Activated CD4-positive, alpha-beta T cell treated with anti-CD3 and anti-CD28 coated beads, Interleukin-2, amount 50 U/mL, for 1 hour (primary cell): ENCODE data around the gene PRODH.
"Not testable (repeated sequence)": the region's sequence is repeated elsewhere in the genome, so short reads cannot be mapped to it uniquely, and the experiment has no call there.

Source experiments
- DNase-seq: peaks from one replicate; pipeline ENCODE4 v3.0.0-alpha.2; 2020

PRODH gene, protein sequence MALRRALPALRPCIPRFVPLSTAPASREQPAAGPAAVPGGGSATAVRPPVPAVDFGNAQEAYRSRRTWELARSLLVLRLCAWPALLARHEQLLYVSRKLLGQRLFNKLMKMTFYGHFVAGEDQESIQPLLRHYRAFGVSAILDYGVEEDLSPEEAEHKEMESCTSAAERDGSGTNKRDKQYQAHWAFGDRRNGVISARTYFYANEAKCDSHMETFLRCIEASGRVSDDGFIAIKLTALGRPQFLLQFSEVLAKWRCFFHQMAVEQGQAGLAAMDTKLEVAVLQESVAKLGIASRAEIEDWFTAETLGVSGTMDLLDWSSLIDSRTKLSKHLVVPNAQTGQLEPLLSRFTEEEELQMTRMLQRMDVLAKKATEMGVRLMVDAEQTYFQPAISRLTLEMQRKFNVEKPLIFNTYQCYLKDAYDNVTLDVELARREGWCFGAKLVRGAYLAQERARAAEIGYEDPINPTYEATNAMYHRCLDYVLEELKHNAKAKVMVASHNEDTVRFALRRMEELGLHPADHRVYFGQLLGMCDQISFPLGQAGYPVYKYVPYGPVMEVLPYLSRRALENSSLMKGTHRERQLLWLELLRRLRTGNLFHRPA

DNA sequence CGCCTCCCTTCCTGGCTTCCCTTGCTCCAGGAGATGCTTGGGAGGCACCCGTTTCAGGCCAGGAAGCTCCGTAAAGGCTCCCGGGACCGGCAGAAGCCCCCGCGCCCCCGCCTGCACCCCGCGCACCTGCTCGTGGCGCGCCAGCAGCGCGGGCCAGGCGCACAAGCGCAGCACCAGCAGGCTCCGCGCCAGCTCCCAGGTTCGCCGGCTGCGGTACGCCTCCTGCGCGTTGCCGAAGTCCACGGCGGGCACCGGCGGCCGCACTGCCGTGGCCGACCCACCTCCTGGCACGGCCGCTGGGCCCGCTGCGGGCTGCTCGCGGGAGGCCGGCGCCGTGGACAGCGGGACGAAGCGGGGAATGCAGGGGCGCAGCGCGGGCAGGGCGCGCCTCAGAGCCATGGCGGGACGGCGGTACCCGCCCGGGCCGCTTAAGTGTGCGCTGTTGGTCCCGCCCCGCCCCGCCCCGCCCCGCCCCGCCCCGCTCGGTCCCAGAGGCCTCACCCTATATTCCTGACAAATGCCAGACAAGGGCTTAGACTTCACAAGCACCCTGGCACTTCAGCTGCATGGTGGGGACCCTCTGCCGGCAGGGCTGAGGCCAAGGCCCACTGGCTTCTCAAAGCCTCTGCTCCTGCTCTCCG, at the start of gene PRODH:
PRODH (minus strand) TSS at position 405 of the 641 bp plus-strand sequence; CDS start at position 399, 6 bp downstream.
- DNase-seq: no peak

DNA sequence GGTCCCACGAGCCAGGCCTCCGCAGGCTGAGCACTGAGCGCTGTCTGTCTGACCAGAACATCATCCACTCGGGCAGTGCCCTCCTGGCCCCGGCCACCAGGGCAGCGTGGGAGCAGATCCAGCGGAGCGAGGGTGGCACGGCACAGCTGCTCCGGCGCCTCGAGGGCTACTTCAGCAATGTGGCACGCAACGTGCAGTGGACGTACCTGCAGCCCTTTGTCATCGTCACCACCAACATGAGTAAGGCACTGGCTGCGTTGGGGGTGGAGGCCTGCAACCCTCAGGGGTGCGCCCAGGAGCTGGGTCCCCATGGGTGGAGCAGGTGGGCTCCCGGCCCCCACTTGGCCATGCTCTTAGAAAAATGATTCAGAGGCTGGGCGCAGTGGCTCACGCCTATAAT, 49.7 kb upstream of the PRODH start:
- no peak for DNase-seq

DNA sequence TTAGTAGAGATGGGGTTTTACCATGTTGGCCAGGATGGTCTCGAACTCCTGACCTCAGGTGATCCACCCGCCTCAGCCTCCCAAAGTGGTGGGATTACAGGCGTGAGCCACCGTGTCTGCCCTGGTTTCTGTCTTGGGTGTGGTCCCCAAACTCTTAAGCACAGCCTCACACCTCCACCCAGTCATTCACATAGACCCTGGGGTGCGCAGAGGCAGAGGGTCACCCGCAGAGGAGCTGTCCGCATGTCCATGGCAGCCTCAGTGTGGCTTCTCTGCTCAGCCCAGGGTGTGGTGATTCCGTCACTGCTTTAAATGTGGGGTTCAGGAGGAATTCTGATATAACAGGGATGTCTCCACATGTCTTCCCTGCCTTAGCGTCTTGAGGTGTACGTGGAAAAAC, 48.5 kb upstream of the PRODH start:
- no peak for DNase-seq

DNA sequence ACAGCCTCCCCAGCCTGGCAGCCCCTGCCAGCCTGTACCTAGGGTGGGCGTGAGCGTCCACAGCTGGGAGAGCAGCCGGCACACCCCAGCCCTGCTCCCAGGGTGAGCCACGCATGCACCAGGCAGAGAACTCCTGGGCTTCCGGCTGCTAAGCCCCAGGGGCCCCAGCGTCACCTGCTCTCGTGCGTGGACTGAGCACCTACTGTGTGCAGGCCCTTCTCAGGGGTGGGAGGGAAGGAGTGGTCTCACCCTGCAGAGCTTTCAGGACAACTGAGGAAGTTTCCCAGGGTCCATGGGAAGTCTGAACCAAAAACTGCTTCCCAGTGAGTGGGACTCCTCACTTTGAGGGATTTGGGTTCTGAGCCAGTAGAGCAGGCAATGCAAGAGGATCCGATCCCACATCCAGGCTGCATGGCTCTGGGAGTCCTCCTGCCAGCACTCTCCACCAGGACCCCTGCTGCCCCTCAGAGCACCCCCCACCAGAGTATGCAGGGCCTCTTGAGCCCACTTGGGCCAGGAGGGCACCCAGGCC, 47.1 kb upstream of the PRODH start:
- no peak for DNase-seq

DNA sequence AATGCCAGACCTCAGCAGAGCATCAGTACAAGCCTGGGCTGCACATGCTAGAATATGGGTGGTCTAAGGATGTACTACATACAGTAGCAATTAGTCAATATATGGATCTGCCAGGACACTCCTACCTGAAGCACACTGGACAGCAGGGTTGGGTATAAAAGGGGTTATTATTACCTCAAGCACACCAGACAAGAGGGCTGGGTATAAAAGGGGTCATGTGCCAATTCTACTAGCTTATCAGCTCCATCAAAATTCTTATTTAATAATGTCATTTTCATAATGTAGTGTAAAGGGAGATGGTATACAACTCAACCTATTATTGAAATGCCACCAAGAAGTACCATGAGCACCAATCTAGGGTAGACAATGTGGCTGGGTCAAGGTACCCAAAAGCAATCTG, 44.7 kb upstream of the PRODH start:
- DNase-seq: no peak

DNA sequence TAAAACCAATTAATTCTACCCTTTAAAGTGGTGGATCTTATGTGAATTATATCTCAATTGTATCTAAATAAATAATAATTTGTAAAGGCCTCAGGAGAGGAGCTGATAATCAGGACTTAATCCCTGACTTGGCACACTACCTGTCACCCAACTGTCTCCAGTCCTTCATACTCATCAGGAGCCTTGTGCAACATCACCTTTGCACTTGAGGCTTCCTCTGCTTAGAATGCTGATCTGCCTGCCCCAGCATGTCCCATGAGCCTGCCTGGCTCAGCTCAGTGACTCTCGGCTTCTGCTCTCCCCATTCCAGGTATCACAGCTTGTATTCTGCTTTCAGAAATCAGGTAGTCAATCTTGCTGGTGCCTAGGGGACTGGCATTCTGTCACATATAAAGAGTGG, 43.9 kb upstream of the PRODH start:
- no peak for DNase-seq

DNA sequence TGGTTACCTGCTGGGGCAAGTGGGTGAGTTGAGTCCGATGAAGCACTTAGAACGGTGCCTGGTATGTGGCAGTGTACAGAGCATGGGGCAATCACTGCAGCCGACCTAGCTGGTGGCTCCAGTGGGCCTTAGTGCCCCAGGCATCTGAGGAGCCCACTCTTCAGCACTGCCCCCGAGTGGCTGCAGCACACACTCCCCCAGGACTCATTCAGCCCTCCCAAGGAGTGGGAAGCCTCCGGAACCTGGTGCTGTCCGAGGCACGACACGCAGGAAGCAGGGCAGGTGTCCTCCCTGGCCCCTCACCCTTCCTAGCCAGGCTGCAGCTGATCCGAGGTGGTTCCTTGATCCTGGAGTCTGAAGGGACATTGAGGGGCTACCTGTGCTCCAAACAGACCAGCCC, 42.4 kb upstream of the PRODH start:
- DNase-seq: no peak

DNA sequence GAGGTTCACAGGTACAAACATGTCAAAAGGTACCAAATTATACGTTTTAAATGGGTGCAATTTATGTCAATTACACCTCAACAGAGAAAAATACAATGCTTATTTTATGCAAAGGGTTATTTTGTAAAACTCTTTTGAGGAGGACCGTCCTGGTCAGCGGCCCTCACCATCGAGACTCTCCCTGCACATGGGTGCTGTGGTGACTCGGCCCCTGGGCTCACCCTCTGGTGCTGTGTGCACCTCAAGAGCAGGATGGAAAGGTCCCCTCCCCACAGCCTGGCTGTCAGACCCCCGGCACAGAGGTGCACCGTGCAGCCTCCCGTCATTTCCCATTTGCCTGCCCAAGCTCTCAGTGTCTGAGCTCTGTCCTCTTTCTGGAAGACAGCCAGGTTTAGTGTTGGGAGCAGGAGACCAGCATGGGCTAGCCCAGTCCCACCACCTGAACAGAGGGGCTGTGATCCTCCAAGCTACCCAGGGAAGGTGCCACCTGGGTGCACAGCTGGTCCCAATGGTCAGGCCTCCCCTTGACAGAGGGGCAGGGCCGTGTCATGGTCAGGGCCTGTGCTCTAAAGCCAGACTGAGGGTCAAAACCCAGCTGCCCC, 41.8 kb upstream of the PRODH start:
- DNase-seq: no peak

DNA sequence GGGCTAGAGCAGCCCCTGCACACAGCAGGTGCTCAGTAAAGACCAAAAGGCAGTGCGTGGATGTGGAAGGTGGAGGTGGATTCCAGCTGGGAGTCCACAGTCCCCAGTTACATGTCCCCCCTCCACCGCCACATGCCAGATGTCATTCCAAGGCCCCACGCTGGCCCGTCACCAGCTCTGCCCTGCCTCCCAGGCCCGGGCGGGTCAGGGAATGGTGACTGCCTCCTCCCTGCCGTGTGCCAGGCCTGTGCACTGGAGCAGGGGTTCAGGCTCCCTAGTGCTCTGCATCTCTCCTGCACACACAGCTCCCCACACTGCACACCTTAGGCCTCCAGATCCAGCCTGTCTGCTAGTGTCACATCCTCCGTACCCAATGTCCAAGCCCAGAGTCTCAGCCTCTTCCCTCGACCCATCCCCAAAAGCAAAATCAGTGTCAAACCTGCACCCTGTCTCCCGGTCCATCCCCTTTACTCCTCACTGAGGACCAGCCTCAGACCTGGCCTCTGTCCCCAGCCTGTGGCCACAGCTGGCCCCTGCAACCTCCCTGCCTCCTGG, 40.2 kb upstream of the PRODH start:
- no peak for DNase-seq

DNA sequence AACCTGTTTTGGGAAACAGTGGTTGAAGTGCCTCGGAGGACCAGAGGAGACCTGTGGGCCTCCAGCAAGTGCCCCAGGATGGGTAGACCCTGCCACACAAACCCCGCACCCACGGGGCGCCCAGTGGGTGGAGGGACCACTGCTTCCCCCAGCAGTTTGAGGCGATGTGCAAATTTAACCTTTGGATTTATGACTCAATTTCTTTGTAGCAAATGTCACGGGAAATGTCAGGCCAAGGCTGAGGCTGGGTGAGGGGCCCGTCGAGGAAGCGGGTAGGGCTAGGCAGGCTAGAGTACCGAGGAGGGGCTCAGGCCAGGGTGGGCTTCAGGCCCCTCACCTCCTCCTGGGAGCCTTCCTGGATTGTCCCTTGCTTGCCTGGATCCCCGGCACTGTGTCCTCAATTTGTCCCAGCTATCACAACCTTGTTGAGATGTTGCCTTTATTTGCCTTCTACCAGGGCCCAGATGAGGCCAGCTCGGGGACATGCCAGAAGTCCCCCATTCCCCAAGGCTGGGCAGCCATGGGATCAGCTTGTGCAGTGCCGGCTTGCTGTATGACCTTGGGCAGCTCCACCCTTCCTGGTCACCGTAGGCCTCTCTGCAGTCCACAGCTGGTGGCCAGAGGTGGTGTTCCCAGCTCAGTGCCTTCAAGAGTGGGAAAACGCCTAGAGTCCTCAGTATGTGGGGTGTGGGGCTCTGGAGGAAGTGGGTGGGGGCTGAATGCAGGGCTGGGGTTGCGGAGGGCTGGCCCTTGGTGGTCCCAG, 39.5 kb upstream of the PRODH start:
- no peak for DNase-seq

DNA sequence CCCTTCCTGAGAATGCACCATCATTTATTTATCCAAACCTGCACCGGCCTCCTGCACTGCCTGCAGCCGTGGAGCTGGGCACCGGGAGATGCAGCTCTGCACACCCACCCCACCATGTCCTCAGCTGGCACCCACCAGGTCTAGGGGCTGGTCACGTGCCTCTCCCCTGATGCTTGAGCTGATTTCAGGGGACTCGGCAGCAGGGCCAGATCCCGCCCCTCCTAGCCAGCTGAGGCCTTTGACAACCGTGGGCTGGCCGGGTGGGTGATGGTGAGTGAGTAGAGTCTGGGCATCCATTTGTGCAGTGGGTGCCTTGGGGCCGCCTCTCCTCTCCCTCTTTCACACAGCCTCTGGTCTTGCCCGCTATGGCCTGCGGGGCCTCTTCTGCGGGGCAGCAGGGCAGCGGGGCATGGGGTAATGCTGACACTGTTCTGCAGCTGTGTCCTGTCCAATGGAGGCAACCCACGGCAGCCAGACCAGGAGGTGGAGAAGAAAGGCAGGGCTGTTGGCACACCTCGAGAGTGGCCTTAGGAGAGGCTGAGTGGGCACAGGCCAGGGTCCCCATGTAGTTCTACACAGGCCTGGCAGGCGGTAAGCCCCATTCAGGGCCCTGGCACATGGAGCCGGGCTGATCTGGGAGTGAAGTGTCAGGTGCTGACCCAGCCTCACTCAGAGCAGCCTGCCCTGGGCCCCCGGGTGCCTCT, 38.5 kb upstream of the PRODH start:
- no peak for DNase-seq

DNA sequence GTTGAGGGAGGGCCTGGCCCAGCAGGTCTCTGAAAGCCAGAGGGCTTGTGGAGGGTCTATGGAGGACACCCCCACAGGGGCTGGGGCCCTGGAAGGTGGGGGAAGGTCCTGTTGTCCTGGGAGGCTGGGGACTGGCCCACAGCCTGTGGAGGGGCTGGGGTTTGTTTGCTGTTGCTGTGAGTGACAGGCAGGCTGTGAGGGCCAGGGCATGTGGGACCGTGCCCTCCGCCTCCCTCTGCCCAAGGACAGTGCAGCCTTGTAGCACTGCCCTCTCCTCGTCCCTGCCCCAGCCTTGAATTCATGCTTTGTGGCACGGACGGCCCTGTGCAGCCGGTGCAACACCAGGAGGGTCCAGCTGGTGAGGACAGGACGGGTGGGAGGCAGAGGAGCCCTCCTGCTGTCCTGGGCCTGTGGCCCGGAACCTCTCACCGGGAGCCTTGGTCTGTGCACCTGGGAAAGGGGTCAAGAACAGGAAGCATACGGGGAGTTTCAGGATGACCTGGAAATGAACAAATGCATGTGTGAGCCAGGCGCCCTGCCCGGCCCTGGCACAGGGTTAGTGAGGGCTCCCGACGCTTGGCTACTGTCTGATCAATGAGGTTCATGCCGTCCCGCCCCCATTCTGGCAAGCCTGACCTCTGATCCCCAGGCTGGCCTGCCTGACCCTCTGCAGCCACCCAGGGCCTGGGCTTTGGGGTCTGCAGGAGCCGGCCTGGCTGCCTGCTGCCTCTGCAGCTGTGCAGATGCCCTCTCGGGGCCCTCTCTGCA, 37.4 kb upstream of the PRODH start:
- DNase-seq: no peak

DNA sequence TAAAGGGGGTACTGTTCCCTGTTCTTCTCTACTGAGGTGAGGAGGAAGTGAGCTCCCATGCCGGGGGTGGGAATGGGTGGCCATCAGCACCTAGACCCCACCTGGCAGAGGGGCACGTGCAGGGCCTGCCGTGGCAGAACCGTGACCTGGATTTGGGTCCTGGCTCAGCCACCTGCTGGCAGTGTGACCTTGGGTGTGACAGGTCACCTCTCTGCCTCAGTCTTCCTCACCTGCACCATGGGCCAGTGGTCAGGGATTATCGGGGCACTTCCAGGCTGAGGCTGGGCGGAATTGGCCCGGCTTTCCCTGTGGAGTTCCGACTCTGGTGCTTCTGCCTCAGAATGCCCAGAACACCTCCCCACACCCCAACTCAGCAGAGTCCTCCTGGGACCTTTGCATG, 36.5 kb upstream of the PRODH start:
- not testable (repeated sequence) for DNase-seq

DNA sequence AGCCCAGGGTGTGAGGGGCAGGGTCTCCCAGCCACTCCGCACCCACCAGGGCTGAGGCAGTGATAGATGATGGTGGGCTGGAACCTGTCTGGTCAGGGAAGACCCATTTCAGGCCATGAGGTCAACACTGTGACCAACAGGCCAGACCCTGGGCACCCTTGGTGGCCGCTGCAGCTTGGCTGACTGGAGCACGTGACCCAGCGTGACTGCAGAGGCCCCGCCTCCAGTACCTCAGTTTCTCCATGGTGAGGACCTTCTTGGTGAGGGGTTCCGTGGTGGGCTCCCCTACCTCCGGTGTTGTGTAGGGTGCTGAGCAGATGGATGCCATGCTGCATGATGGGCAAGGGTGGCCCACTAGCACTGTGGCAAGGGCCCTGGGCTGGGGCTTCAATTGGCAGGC, 35.9 kb upstream of the PRODH start:
- DNase-seq: not testable (repeated sequence)

DNA sequence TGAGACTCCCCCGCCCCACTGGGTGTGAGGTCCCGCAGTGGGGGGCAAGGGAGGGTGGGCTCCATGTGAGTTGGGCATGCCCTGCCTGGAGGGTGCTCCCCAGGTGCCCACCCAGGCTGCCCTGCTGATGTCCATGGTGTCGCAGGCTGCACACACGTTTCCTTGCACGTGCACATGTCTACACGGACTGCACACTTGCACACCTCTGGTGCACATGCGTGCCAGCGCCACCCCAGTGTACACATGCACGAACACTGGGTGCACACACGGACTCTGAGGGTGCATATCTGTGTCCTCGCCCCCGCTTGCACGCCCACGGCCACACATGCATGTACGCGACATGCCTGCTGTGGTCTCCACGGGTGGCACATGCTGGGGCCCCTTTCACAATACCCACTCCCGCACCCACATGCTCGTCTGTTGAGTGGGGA, 35.2 kb upstream of the PRODH start:
- DNase-seq: no peak

DNA sequence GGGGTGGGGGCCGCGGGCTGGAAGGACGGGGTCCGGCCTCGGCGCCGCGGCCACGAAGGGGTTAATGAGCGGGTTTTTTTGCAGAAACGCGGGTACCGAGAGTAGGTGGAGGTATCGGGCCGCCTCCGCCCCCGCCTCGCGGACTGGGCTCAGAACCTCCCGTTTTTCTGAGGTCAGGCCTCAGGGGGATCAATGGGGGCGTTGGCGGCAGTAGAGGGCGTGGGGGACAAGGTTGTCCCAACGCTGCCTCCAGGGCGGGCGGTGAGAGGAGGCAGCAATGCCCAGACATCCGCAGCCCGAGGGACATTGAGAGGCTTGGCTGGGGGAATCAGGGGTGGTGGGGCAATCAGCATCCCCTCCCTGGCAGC, 34.8 kb upstream of the PRODH start:
- no peak for DNase-seq

DNA sequence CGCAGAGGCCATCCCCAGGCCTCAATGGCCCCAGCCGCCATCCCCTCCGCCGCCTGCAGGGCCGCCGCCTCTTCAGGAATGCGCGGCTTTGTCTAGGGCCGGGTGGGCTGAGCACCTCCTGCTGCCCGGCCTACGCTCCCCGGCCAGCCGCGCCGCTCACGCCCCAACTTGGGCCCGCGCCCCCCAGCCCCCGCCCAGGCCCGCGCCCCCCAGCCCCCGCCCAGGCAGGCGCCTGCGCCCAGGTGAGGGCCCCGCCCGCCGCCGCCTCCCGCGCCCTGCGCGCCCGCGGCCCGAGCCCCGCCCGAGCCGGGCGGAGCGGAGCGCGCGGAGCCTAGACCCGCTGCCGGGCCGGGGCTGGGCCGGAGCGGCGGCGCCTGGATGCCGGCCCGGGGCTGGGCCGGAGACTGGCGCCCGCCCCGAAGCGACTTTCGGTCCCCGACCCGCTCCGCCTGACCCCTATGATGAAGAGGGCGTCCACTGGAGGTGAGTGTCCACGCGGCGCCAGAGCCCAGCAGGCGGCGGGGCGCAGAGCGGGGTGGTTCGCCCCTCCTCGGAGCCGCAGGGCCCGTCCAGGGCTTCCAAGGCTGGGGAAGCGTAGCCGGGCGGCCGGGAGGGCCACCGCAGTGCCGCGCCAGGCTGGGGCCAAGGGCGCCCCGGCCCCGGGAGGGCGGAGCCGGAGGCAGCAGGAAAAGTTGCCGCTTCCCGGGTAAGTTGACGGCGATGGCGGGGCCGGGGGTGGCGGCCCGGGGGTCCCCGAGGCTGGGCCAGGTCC, 34.3 kb upstream of the PRODH start:
- no peak for DNase-seq

DNA sequence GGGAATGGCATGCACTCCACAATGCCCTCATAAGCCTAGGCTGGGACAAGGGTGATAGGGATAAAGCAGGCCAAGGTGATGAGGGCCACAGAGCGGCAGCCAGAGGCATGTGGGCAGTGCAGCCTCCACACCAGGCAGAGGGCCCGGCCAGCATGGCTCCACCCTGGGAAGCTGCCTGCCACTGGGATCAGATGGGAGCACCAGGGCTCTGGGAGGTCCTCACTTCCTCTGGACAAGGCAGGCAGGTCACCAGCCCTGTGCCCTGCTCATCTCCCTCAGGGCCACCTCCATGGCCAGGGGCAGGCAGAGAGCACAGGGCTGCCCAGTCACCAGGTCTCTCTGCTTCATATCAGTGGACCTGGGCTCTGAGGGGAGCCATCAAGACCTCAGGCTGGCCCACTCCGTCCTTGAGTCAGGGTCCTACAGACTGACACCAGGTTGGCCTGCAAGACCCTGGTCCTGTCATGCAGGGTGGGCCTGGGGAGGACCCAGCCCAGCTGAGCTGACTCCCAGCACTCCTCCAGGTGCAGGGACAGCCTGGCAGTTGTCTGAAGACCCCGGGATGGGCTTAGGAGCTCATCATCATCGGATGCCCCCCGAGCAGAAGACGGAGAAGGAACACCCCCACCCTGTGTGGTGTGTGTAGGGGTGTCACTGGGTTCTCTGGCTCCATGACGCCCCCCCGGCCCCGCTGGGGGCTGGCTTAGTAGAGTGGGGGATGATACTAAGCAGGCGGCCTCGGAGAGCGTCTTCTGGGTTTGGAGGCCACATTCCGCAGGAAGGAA, 33.3 kb upstream of the PRODH start:
- not testable (repeated sequence) for DNase-seq
